HUDEP-2 (cell line): ENCODE measurements around the gene KLHL7.
"Not testable (repeated sequence)": the region's sequence is repeated elsewhere in the genome, so short reads cannot be mapped to it uniquely, and the experiment has no call there.

Experiments
- DNase-seq, 76 experiments: peaks; one replicate each; lab custom pipeline; 2025; ENCODE audit not compliant: unreplicated experiment in 76 of 76; lab: John Stamatoyannopoulos, UW

KLHL7 gene

GRCh38 chr7:23106823-23107663 is 1.5 kb downstream of the KLHL7 start:
- DNase-seq = no peak

GRCh38 chr7:23107781-23108180 is 2.2 kb downstream of the KLHL7 start:
- no peak for DNase-seq

DNA sequence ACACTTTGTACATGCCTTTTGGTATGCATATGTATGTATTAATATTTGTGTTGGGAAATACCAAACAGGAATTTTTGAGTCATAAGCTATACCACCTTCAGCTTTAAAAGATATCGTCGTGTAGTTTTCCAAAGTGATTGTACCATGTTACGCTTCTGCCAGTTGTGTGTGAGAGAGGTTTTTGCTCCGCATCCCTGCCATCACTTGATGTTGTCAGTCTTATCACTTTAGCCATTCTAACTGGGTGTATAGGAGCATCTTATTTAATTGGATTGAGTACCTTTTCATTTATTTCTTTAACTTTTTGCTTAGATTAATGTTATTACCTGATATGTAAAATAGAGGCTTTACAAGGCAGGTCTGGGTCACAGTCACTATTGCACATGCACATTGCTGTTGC is 3.4 kb downstream of the KLHL7 start:
- DNase-seq = no peak

GRCh38 chr7:23109470-23109869 is 3.9 kb downstream of the KLHL7 start:
- DNase-seq = no peak

DNA sequence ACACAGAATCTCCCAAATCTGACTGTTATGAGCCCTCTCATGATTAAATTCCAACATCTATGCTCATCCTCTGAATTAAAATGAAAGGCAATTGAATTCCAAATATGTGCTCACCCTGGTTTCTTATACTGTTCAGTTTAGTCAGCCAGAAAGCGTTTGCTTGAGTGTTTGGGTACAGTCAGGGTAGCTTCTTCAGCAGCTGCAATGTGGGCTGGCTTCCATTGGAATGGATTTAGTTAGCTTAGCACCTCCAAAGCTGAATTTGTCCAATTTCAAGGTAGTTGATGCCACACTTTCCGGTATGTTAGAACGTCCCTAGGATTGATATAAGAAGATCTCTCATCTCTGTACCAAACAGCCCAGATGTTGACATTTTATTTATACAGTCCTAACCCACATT is 9.3 kb downstream of the KLHL7 start:
- no peak for DNase-seq

DNA sequence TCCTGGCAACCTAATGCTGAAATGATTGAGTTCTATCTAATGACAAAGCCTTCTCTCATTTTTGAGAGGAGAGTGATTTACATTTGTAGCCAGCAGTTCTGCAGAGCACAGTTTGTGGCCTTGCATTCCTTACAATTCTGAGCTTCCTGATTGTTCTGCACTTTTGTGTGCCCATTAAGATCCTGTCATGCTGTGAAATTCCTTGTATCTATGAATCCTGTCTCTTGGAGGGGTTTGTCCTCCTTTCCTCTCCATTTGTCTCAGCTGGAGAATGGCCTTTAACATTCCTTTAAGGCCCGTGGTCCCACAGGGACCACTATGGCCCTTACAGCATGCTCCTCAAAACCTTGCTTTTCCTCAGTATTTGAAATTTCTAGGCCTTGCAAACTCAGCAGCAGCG is 10.4 kb downstream of the KLHL7 start:
- DNase-seq = no peak

DNA sequence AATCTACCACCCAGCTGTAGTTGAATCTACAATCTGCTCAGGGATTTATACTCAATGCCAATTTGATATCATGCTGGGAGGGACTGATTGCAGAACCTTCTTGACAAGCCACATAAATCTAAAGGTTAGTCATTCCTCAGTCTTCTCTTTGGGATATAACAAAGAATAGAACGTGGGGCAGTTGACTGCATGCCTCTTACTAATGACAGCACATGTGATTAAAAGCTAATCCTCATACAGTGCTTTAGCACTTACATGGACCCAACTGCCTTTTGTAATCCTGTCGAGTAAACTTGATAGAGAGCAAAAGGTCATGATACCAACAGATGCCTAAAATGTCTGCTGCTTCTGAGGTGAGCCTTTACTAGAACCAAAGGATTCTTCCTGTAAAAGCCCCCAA is 12.3 kb downstream of the KLHL7 start:
- DNase-seq = no peak

- DNase-seq = no peak
These were observed 14.5 kb downstream of the KLHL7 start for GRCh38 chr7:23120106-23120505.

- DNase-seq = no peak
These were observed 15.6 kb downstream of the KLHL7 start for GRCh38 chr7:23121165-23121564.

- DNase-seq = no peak
These were observed 17.4 kb downstream of the KLHL7 start for GRCh38 chr7:23123007-23123406.

- DNase-seq = no peak
These were observed 17.9 kb downstream of the KLHL7 start for GRCh38 chr7:23123465-23123864.

DNA sequence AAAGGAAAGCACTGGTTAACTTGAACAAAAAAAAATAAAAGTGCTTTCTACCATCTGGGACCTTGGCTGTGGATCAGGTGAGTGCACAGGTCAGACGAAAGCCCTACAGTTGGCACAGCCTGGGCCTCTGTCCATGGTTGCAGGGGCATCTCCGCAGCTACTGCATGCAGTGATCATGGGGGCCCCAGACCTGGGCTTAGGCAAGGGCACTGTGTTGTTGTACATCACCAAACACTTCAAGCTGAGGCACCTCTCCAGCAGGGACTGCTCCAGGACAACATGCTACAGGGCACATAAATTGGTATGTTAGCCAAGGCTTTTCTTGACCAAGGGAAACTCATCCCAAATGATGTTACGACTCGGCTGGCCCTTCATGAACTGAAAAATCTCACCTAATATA is 23.5 kb downstream of the KLHL7 start:
- no peak for DNase-seq

DNA sequence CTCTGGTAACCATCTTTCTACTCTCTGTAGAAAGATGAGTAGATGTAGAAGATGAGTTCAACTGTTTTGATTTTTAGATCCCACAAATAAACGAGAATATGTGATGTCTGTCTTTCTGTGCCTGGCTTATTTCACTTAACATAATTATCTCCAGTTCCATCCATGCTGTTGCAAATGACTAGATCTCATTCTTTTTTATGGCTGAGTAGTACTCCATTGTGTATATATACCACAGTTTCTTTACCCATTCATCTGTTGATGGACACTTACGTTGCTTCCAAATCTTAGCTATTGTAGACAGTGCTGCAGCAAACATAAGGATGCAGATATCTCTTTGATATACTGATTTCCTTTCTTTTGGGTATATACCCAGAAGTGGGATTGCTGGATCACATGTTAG is 26.2 kb downstream of the KLHL7 start:
- DNase-seq = not testable (repeated sequence)

- DNase-seq = no peak
These were observed 28.2 kb downstream of the KLHL7 start for GRCh38 chr7:23133797-23134196.

DNA sequence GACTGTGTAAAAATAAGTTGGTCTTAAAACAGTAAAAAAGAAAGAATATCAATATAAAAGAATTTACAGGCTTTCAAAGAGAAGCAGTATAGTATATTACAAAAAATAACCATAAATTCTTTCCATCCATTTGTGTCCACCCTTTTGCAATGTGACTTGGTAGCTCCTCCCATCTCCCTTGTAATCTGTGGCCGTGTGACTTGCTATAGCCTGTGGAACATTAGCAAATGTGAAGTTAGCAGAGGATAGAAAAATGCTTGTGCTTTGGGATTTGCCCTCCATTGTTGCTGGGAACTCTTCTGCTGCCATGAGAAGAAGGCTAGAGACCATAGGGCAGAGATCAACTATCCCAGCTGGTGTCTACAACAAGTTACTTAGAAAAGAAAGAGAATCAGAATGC is 30.2 kb downstream of the KLHL7 start:
- no peak for DNase-seq

DNA sequence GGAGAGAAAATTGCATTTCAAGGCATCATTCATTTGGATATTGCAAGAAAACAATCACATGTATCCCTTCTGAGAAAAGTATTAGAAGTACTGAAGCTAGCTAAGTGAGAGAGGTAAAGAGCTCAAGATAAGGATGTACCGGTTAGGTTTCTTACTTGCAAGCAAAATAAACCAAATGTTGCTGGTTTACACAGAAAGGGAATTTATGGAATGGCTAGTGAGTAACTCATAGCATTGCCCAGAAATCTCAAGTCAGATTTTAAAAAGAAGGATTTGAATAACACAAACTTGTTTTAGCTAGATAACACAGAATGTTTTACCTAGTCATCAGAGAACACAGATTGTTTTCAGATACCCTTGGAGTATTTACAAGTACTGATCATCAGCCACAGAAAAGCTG is 30.6 kb downstream of the KLHL7 start:
- DNase-seq = no peak

- DNase-seq = no peak
These were observed 52.1 kb downstream of the KLHL7 start for GRCh38 chr7:23157679-23158078.

- DNase-seq = no peak
These were observed 53.0 kb downstream of the KLHL7 start for GRCh38 chr7:23158546-23158945.

DNA sequence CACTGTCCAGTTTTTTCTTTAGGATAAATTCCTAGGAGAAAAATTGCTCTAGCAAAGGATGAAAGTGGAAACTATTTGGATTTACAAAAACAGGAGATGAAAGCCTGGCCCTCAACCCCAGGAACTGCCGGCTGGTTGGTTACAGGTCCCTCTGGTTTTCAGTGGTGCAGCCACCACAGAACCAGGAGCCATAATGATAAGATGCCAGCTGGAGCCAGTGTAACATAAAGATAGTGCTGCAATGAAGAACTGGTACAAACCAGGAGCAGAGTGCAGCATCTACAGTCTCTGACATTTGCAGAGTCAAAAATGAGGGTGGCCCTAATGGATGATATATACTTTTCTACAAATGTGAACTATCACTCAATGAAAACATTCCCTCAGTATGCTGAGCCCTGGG is 55.9 kb downstream of the KLHL7 start:
- DNase-seq = peak in 62 of 76 experiments; percentile 0 to 74 (median 42)

DNA sequence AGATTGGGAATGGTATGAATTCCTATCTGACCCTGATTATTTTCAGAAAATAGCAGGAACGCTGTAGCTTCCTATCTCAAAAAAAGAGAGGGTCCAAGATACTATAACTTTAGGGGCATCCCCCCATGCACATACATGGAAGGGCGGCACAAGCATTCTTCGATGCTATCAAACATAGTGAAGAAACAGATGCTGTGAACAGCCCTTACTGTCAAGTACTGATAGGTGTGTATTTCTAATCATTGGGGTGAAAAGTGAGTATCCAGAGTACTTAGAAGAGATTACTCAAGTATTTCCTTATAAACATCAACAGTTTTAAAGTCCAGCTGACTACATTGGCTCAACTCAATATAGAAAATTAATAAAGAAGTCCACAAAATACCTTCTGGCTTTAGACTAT is 59.3 kb downstream of the KLHL7 start:
- peak in 1 of 76 experiments; percentile 13 for DNase-seq

GRCh38 chr7:23165316-23165715 is 59.7 kb downstream of the KLHL7 start:
- peak in 3 of 76 experiments; percentile 1 to 13 (median 7) for DNase-seq

DNA sequence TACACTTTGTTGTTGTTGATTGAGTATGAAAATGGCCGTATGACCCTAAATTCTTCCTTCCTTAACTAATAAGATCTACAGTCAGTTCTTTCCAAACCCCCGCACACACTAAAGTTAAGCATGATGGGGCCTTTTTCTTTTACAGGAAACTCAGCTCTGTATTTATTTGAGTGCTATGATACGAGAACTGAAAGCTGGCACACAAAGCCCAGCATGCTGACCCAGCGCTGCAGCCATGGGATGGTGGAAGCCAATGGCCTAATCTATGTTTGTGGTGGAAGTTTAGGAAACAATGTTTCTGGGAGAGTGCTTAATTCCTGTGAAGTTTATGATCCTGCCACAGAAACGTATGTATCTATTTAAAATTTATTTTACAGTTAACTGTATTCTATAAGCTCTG is 62.1 kb downstream of the KLHL7 start:
- no peak for DNase-seq
